AG08396 (cell line): ENCODE results near the gene UNC5C.

Experiments used
- DNase-seq: peaks from one replicate; pipeline ENCODE4 v3.0.0; 2012; ENCODE audit warnings: low spot score, mixed read lengths

Gene UNC5C

DNA sequence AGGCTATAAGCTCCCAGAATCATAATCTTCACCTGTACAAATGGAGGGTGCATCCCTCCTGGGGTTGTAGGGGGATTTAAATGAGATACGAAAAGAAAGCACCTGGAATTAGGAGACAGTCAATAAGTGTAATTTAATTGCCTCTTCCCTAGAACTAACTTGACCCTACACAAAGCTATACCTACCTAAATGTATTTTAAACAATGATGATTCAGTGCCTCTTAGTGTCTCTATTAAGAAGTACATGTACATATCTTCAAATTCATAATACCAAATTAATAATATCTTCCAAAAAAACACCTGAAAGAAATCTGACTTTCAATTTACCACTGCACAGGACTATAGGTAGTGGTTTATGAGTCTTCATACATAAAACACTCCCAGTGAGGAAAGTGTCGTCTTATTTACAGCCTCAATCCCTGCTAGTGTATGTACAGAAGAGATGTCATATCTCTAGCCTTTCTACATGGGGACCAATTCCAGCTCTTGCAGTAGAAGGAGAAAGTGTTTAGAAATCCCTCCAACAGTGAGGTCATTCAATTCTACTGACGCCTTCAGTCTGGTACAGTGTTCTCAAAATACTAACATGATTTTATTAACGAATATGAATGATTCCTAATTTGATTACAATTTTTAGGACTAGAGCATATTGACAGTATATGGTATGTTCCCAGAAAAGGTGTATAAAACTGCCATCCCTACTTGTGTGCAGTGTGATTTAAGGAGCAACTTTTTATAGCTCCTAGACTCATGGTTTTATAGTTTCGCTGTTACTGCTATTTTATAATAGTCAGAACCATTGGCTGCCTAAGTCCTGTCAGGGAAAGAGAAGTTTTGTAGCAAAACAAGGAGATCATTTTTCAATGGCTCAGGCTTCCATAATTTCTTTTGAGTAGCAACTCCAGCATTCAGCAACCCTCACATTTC lies 282.7 kb downstream of the UNC5C start:
- no peak for DNase-seq

DNA sequence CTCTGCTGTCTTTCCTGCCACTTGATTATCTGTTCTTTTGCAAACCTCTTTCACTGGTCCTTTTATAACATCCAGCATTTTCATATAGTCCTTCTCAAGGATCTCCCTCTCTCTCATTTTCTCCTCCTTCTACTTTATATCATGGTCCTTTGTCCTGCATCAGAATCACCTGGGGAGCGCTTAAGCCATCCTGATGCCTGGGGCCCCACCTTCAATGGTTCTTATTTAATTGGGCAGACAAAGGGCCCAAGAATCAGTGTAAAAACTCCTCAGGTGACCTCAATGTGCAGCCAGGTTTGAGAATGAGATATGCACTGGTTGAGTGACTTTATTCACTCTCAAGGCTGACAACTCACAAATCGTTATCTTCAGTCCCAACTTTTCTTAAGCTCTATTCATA lies 283.9 kb downstream of the UNC5C start:
- DNase-seq: no peak

DNA sequence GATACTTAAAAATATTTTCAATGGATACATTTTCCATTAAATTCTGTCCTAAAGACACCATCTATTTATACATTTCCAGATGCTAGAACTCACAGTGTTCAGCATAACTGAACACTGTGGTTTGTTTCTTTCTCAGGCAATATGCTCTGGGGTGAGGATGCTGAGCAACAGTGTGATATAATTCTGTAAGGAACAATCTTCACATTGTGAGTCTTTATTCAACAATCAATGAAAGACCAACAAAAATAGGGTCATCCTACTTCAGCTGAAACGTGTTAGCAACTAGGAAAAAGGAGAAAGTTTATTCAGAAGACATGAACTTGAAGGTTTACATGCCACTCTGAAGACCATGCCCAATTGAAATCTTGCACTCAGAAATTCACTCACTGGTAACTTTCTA lies 284.8 kb downstream of the UNC5C start:
- no peak for DNase-seq

DNA sequence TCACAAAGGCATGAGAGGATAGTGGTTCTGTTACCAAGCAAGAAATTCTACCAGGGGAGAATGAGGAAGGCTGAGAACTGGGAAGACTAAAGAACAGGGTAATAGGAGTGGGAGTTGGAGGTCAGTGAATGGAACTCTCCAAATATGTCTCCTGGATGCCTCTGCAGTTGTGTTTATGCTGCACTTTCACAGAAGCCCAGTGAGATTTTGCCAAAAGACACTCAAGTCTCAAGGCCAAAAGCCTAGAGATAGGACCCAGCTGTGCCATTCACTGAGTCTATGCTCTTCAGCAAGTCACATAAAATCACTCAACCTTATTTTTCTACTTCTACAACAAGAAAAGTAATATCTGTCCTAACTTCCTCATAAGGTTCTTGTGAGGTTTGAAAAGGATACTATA lies 285.4 kb downstream of the UNC5C start:
- no peak for DNase-seq

DNA sequence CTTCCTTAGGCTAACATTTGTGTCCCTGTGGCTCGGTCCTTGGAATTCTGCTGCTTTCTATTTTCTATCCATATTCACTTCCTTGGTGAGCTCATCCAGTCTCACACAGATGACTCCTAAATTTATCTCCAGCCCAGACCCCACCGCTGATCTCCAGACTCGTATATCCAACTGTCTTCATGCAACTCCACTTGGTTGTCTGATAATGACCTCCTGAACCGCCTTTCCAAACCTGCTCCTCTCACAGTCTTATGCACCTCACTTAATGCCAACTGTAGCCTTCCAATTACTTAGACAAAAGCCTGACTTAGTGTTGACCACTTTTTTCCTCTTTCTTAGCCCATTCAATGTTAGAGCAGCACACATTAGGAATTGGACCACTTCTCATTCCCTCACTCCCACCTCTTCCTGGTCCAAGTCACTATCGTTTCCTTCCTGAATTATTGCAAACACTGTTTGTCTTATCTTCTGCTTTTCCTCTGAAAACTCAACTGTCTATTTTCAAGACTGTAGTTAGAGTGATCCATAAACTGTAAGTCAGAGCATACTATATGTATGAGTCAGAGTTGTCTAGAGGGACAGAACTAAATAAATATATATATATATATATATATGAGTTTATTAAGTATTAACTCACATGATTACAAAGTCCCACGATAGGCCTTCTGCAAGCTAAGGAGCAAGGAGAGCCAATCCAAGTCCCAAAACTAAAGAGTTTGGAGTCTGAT lies 292.5 kb downstream of the UNC5C start:
- no peak for DNase-seq

DNA sequence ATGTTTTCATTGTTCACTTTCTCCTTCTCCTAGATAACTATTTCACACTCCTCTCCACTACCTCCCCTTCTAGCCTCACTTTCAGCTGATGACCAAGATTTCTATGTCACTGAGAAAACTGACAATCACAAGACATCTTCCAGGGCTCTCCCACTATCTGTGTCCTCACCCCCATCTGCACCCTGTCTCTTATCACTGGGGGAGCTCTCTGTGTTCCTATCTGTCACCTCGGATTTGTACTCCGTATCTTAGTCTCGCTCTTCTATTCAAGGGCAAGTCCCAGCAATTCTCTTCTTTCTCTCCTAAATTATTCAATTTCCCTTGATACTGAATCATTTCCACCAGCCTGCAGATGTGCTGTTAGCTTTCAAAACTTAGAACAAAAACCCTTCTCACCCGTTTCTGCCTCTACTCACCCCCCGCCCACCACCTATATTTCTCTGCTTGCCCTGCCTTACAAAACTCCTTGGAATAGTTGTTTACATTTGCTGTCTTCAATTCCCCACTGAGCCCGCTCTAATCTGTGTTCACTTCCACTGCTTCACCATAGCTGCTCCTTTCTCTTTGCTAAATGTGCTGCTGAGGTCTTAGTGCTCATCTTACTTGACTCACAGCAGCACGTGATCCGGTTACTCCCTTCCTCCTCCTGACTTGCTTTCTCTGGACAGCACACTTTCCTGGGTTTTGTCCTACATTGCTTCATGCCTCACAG lies 293.2 kb downstream of the UNC5C start:
- no peak for DNase-seq

DNA sequence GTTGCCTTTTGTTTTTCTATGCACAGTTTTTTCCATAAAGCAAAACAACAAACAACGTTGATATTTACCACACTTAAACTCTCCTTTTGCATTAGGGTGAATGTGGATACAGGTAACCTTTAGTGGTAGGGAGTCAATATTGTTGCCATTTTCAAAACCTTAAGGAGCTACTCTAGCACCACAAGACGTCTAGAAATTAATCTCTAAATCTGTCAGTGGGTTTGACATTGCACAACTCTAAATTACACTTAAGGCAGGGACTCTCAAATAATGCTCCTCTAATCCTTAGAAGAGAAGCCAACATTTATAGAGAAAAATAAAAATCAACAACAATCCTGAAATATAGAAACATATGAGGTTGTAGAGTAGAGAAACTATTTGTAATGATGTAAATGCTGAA lies 297.2 kb downstream of the UNC5C start:
- no peak for DNase-seq

DNA sequence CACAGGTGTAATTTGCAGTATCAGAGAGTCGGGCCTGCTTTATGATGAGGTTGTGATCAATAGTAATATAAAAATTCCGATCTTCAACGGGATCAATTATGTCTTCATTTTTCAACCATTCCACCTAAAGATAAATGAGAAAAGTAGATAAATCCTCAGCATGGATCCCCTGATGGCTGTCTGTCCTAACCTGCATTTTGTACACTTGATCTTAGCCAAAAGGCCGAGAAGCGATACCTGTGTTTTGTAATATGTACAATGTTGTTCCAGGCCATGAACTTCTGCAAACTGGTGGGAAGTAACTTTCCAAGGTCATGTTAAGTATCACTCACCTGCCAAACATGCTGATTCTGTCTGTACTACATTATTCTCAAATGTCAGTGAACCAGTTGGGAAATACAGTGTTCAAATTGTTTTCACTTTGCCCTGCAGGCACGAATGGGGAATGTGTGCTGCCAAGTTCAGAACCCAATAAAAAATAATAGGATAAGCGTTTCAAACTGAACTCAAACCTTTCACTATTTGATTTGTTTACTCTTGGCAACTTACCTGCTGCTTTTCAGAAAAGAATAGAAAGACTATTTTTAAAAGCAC lies 298.1 kb downstream of the UNC5C start:
- no peak for DNase-seq

DNA sequence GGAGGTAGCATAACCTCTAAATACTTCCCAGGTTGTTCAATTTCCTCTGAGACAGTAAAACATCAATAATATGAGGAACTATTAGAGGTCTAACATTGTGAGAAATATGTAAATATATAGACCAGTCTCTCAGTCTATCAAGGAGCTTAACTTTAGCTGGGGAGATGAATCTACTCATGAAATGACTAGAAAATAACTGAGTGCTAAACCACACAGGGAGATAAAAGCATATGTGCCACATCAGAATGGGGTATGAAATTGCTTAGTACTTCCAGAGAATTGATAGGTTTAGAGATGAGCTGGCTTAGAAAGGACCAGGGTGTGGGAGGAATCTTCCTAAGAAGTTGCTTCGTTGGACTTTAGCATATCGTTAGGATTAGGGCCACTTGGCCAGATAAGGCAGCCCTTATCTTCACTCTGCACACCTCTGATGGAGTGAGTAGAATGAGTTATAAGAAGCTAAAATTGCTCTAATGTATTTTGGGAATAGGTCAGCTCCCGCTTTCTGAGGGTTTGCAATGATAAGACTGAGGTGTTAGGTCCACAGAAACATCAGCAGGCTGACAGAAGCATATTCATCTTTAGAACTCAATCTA lies 299.2 kb downstream of the UNC5C start:
- no peak for DNase-seq

DNA sequence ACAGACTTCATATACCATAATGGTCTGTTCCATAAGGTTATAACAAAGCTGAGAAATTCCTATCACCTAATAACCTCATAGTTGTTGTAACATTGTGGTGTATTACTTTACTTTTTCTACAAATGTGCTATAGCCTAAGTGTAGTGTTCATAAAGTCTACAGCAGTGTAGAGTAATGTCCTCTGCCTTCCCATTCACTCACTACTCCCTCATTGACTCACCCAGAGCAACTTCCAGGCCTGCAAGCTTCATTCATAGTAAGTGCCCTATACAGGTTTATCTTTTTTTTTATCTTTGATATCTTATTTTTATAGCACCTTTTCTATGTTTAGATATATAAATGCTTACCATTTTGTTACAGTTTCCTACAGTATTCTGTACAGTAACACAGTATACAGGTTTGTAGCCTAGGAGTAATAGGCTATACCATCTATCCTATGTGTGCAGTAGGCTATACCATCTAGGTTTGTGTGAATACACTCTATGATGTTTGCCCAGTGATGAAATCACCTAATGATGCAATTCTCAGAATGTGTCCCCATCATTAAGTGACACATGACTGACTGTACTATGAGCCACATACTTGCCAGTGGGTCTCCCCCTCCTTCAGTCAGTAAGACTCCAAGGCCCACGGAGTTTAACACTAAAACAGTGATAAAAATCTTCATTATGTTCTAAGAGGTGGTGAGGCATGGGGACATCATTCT lies 299.9 kb downstream of the UNC5C start:
- DNase-seq: no peak

DNA sequence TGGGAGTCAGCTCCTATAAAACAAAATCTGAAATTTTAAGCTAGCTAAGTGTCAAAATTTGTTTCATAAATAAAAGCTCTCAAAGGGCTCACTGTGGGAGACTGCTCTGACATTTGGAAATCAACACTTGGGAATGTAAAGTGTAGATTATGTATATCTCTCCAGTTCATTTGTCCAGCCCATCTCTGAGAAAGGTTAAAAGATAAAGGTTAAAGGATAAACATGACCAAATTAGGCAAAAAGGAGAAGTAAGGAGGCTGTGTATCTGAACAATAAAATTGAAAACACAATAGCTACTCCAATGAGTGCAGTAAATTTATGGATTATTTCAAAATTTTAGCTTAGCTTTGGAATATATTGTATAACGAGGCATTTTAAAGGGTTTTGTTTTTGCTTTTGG lies 304.9 kb downstream of the UNC5C start:
- DNase-seq: no peak

DNA sequence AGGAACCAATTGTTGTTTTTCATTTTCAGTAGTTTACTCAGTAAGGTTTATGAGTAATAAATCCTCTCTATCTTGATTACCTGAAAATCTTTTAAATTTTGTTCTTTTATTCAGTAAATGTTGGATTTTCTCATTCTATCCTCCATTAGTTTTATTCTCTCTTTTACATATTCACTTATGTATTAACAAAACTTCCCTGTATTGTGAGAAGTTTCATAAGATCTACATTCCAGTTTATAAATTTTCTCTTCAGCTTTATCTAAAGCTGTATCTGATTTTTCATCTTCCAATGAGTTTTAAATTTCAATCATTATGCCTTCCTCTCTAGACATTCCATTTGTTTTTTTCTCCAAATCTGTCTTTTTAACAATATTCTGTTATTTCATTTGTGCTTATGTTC lies 310.2 kb downstream of the UNC5C start:
- no peak for DNase-seq

DNA sequence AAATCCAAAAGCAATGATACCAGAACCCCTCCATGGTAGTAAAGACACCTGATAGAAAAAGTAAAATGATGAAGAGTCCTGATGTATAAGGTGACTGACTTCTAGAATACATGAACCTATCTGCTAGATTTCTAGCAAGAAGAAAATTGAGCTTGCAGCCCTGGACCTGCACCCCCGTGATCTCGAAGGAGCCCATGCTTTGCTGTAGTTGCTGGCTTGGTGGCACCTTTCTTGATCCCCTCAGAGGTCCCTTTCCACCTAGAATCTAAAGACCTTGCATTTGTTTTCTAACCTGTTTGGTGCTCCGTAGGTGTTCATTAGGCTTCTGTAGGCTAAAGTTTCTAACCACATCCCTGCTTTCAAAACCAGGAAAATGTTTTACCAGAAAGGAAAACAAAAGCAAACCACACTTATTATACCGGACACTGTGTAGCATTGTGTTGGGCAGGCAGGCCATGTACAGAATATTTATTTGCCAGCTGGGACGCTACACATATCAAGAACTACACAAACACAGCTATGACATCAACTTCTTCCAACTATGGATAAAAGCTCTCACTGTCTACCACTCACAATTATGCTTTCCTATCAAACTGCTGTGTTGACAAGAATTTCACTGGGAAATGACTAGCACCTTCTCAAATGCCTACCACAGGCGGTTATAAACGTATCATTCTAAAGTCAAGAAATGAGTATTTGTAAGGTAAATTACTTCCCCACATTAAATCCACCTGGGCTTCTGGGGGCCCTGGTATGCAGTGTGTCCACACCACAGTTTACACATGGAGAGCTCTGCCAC lies 316.2 kb downstream of the UNC5C start:
- no peak for DNase-seq

DNA sequence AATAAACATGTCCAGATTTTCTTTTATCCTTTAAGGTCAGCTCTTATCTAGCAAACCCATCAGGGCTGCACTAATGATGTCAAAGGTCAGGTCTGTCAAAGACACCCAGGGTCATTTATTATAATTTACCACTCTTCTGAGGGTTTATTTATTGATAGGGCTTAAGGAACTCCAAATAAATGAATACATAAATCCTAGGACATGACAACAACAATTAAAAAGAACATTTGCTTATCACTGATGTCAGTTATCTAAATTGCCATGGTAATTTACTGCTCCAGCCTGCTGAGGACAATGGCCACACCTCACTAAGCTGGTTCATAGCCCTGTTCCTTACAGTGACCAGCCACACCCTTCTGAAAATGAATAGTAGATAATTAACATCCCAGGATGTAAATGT lies 317.1 kb downstream of the UNC5C start:
- DNase-seq: no peak

DNA sequence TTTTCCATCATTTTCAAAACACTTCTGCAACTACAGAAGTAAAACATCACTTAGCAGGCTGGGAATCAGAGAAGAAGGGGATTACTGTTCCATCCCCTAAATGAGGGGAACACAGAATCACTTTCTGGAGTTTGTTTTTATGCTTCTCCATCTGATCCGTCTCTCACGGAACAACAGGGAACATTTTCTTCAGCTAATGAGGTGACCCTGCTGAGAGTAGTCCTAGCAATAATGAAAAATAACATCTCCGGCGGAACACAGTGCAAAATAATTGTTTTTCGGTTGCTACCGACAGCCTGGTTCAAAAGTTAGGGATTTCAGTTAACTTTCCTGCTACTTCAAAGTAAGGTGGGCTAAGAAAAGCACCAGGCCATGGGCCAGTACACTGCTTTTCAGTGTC lies 322.9 kb downstream of the UNC5C start:
- DNase-seq: no peak

DNA sequence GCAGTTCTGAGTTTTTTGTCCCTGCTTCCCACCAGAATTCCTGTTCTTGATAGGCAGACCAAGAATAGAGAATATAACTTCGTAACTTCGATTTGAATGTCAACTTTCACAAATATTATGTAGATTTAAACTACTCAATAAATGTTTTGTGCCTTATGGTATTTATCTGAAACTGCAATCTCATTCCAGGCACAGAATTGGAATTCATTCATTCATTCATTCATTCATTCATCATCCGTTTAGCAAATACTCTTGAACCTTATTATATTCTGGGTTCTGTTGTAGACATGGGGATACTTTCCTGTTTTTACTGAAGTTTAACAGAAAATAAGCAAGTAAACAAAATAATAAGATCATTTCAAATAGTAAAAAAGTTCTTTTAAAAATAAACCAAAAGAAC lies 324.4 kb downstream of the UNC5C start:
- no peak for DNase-seq

DNA sequence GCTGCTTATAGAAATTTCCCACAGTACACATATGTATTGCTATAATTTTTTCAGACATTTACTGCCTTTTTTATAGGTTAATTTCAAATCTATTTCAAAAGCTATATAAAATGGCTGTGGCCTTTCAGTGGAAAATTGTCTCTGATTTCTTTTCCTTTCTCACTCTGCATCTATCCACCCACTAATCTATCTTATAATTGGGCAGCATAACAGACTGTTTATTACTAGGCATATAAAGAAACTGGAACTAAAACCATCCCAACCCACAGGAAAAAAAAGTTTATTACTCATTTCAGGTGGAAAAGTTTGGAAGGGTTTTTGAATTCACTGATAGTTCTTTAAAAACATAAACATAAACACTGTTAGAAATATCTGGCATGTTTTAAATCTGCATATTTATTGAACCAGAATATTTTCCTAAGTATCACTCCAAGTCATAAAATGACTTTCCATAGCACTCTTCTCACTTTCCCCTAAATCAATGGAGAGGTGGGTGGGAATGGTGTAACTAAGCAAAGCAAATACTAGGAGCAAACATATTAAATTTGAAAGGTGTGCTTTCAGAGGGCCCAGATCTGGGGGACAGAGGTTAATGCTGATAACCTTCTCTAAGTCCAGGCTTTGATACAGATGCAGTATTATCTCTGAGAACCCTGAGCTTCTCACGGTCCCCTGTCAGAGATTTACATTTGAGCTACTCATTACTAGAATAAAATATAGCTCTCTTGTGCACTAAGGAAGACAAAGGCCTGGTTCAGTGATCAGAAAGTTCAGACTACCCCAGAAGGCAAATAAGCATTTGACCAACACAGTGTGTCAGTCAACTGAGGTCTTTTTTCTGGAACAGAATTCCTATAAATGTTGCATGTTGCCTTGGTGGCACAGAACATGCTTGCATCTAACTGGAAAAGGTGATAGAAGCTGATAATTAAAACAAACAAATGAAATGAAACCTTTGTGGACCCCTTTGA lies 328.3 kb downstream of the UNC5C start:
- no peak for DNase-seq

DNA sequence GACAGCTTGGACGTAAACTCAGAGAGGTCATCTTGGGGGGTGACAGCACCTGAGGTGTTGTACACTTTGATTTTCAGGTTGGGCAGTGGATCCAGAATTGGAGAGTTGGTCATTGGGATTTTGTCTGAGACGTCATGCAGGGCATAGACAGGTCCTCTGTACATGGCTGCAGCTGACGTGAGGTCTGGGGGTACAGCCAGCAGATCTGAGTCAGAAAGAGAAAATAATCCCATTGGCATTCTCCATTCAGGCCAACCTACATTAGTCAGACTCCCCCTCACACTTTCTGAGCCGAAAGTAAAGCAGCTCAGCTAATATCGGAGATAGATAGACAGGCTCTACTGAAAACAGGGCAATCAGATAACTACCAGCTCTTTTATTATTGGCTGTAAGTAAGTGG lies 329.7 kb downstream of the UNC5C start:
- peak; percentile 29 for DNase-seq

DNA sequence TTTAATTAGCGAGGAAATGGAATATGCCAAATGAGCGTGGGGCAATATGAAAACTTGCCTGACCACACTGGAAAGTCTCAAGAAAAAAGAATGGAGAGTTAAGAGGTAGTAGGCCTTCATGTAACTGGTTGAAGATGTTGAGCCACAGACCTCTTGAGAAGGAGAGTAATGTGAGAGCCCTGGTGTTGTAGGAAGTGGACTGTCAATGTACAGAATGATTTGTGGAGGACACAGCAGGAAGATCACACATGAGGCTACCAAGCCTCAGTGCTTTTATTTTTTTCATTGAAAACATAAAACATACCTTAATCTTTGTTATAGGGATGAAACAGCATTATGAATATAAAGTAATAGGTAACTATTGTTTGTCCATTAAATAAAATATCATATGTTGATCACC lies 331.6 kb downstream of the UNC5C start:
- DNase-seq: no peak
